Activated T-cell treated with anti-CD3 and anti-CD28 coated beads for 48 hours (primary cell): Measurements from ENCODE around the gene NRIP1.
"Not testable (repeated sequence)": the region's sequence is repeated elsewhere in the genome, so short reads cannot be mapped to it uniquely, and the experiment has no call there.

Experiments
- DNase-seq: peaks from one replicate; pipeline ENCODE4 v3.0.0-alpha.2; 2020; ENCODE audit warnings: low read depth

Gene NRIP1

DNA sequence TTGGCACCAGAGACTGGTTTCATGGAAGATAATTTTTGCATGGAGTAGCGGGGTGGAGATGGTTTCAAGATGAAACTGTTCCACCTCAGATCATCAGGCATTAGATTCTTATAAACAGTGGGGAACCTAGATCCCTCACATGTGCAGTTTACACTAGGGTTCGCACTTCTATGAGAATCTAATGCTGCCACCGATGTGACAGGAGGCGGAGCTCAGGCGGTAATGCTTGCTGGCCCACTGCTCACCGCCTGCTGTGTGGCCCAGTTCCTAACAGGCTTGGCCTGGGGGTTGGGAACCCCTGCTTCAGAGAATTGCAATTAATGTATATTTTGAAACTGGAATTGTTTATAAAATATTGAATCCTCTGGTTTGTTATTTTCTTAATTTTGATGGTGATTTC, 92.1 kb downstream of the NRIP1 start:
- DNase-seq, result no peak

DNA sequence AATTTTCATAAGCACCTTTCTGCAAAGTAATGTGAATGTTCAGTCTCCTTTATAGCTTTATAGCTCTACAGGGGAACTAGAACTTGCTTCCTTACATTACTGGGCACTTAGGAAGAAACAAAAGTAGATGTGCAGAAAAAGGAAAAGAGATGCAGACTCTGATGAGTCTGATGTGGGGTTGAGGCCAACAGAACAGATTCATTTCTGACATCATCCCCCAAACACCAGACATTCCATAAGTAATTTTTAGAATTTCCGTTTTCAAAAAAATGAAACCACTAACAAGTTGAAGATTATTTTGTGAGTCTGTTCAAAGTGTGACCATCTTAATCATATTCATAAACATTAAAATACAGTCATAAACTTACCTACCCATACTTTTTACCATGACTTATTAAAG, 96.0 kb downstream of the NRIP1 start:
- DNase-seq, result no peak

DNA sequence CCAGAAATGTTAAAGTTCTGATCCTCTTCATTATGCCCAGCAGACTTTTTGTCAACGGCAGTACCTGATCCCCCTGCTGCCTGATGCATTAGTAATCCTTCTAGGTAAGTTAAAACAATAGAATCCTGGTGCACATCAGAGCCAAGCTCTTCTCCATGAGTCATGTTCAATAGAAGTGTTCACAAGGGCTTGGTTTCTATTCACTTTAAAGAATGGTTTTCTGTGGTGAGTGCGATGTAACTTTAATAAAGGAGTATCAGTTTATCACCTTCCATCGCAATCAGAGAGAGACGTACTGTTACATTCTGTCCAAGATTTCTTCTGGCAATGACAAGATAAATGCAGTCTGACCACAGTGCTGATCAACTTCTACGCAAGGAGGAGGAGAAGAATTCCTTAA, 96.8 kb downstream of the NRIP1 start:
- DNase-seq, result no peak

DNA sequence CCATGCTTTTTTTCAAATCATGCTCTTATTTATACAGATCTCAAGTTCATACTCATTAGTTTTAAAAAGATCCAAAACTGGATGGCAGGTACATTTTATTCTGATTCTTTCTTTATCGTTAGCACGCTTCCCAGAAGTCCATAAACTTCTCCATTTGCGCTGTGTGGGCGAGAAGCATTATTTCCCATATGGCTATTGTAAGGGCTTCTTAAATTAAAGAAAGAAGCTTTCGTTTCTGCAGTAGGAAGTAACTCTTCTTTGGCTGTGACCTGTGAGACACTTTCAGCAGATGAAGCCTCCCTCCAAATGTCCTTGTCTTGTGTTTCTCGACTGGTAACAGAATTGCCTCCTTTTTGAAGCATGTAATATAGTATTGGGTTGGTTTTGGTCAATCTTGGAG, 100.2 kb downstream of the NRIP1 start:
- no peak for DNase-seq

DNA sequence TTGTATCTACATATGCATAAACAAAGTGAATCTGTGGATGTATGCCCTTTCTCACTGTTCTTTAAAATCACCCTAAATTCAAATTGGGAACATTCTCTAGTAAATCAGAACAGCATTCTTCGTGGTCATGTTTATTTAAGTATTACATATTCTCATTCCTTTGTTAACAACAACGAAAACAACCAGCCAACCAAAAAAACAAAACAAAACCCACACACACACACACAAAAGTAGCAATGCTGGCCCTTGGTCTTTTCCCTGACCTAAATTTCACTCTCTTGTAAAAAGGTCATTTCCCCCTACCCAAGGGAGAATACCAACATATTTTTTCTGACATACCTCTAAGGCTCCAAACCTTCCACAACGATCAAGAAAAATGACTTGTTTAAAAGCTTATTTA, 102.6 kb downstream of the NRIP1 start:
- no peak for DNase-seq

DNA sequence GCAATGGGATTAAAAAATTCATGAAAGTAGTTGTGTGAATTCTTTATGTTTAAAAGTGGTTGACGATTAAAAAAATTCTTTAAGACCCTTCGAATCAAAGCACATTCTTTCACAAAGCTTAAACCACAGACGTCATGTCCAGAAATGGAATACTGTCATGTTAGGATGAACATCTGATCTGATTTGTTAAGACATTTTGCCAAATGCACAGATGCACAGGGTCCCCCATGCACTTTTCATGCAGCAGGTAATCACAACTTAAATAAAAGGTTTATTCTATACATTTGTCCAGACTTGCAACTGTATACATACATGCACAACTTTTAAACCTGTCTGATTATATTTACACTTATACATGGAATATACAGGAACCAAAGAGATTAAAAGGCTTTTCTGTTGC, 103.3 kb downstream of the NRIP1 start:
- no peak for DNase-seq

DNA sequence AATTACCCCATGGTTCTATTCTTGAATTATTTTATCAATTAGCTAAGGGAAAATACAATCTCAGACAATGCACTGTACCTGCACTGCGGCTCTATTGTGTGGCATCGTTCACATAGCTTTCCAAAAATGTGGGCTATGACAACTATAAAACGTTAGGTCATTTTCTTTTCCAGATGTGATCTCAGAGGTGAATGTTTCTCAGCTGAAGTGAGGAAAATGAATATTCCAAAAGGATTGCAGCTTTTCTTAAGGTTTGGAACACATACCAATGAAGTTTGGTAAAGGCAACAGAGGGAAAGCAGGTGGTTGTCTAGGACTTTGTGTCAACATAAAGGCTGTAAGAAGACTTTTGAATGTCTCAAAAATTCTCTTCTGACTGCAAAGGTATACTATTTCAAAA, 105.5 kb downstream of the NRIP1 start:
- no peak for DNase-seq

DNA sequence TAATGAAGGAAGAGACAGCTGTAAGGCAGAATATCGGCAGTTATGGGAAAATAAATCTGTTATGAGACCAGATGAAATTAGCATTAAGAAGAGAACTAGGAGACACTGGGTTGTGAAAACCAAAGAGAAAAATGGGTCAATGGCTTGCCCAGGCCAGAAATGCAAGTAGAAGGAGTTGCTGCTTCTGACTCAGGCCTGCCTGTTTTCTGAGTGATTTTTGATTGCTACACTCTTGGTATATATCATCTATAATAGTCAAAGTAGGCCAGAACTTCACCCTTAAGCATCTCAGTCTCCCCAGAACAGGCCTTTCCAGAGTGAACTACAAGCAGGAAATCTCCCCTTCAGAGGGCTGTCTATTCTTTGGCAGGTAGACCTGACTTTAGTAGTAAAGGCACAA, 107.0 kb downstream of the NRIP1 start:
- no peak for DNase-seq

DNA sequence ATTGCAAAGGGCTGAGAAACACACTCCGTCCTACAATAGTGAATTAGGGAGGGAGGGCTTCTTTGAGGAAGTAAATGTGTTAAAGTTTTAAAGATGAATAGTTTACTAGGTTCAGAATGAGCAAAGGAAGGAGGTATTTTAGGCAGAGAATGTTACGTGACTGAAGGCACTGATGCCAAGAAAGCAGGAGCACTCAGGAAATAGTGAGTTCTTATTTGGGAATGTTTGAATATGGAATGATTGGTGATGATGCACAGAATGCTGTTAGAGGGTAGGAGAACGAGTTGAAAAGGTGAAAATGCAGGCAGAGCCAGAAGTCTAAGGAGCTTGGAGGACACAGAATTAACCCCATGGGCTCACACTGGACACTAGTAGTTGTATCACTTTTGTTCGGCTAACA, 108.0 kb downstream of the NRIP1 start:
- no peak for DNase-seq

DNA sequence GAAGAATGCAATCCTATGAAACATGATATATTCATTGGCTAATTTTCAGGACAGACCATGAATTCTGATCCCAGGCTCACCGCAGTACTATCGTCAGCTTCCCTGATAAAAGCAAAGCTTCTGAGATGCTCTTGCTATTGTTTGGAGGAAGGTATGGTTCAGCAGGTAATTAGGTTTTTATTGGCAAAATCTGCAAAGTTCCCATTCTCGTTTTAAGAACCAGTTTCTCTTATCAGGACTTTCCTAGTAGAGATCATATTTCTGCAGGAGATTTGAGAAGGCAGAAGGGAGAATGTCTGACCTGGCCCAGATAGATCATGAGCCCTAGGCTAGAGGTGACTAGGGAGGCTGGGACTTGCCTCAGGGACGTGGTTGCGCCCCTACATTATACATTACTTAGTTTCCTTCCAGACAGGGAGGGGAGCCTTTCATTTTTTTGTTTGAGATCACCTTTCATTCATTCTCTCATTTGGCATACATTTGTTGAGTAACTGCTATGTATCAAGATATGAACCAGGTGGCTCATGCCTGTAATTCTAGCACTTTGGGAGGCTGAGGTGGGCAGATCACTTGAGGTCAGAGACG, 108.8 kb downstream of the NRIP1 start:
- DNase-seq, result no peak

DNA sequence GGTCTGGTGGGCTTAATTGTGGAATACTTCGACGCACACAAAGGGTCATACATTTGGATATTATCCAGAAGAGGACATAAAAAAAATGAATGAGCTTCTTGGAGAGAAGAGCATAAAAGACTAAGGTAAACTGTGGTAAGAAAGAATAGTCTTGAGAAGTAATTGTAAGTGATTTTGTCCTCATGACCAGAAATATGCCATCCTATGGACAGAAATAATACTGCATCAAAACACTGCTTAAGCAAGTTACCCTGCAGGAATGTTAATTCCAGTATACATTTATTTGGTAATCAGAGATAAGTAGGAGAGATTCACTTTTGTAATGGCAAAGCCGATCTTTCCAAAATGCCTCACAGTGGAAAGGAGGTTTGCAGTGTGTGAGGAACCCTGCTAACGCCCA, 111.9 kb downstream of the NRIP1 start:
- DNase-seq, result no peak

DNA sequence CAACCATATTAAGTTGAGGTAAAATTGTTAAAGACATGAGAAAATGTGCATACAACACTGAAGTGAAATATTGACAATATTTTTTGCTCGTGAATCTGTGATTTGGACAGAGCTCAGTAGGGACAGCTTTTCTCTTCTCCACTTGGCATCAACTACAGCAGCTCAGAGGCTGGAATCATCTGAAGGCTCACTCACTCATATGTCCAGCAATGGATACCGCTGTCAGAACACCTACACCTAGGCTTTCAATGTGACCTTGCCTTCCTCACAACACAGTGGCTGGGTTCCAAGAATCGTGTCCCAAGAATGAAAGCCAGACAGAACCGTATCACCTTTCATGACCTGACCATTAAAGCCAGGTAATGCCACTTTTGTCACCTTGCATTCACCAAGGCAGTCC, 115.2 kb downstream of the NRIP1 start:
- no peak for DNase-seq

DNA sequence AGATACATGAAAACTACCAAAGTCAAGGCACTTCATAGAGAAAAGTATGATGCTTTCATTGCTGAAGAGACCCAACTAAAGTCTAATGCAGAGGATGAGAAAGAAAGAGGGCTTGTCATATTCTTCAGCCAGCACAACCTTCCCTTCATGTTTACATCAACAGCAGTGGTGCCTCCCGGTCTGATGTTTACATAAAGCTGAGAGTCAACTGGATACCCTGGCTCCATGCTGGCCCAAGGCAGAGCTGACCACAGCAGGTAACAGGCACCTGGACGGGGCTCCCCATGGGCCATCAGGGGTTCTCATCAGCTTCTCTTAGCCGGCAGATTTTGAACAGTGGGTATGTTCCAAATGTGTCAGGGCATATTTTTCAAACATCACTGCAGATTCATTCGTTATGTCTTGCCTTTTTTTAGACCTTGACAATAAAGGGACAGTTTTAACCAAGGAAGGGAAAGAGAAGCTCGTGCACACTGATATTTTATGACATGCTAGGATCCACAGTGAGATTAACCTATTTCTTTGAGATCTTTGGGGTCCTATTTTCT, 117.1 kb downstream of the NRIP1 start:
- no peak for DNase-seq

DNA sequence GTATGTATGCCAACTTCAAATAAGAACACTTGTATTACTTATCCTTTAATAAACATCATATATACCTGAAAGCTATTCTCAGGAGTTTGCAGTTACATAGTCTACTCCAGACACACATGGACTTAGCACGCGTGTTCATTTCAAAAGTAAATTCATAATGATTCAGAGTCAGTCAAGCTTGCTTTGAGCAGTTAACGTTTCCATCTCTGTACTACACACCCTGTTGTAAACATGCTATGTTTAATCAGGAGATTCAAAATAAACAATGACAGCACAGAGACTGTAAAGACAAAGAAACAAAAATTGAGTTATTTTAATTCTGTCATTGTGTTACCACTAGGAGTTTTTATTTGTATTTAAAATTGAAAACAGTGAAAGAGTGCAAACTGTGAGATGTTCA, 119.6 kb downstream of the NRIP1 start:
- DNase-seq, result no peak

DNA sequence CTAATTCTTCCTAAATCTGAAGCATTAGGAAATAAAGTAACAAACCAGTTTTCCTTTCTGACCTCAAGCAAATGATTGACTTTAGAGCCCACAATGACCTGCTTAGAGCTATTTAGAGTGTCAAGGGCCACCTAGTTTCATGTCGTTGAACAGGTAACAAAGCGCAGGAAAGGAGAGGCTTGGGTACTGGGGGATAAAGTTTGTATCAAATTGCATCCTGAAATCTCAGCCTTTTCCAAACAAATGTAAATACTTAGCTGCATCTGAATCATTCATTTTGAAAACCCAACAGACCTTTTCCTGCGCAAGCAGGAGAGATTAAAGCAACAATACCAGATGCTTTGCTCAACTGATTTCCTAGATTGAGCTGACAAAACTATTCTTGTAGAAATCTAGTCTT, 121.2 kb downstream of the NRIP1 start:
- DNase-seq, result no peak

DNA sequence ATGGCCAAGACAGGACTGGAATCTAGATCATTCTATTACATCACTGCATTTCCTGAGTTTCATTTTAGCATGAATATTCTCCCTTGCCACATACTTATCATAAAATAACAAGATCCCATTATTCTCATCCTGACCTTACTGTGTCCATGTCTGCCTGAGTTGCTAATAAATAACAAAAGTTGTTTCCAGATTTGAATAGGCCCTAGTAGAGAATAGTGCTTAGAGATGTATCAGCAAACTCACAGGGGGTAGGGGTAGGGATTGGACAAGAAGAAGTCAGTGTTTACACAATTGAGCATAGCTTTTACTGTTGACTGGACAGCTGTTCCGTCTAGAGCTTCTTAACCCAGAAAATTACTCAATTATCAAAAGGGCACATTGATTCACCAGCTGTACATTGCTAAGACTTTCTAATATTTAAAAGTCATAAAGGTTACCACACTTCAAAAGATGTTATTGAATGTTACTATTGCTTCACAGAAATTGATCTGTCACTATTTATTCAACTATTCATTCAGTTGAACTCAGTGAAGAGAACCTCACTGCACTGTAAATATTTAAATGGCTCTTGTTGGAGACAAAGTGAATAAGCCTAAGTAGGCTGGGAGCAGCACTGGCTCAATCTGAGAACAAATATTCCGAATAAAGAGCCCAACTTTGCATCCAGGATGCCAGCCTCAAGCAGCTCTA, 121.9 kb downstream of the NRIP1 start:
- no peak for DNase-seq

DNA sequence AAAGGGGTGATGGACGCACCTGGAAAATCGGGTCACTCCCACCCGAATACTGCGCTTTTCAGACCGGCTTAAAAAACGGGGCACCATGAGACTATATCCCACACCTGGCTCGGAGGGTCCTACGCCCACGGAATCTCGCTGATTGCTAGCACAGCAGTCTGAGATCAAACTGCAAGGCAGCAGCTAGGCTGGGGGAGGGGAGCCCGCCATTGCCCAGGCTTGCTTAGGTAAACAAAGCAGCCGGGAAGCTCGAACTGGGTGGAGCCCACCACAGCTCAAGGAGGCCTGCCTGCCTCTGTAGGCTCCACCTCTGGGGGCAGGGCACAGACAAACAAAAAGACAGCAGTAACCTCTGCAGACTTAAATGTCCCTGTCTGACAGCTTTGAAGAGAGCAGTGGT, 137.5 kb downstream of the NRIP1 start:
- not testable (repeated sequence) for DNase-seq

DNA sequence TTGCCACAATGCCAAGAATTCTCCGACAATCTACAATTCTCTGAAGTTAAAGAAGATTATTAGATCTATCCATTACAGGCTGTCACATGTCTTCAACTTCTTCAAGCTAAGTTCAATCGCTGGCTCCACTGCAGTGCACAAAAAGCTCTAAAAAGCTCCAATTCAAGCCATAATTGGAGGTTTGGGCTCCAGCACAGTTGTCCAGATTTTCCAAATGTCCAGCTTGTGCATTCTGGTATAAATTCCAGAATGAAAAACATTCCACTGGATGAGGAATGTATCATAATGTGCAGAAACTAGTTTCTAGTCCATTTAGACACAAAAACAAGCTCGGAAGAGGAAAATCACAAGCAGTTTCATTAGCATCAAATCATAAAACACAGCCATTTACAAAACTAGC, 138.6 kb downstream of the NRIP1 start:
- no peak for DNase-seq

DNA sequence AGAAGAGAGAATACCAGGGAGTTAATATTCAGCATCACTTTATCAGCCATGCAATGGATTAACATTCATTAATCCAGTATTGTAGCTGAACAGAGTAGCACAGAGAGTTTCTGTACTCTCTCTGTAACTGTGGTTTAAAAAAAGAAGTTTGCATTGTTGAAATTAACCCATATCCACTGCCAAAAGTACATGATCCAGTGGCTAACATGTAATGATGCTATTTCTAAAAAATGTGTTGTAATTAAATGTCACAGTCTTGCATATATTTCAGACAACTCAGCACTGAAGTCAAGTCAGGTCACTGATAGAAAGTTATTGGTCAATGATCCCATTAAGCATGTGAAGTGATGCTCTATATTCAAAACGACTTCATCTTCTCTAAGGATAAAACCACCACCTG, 141.3 kb downstream of the NRIP1 start:
- DNase-seq, result no peak

DNA sequence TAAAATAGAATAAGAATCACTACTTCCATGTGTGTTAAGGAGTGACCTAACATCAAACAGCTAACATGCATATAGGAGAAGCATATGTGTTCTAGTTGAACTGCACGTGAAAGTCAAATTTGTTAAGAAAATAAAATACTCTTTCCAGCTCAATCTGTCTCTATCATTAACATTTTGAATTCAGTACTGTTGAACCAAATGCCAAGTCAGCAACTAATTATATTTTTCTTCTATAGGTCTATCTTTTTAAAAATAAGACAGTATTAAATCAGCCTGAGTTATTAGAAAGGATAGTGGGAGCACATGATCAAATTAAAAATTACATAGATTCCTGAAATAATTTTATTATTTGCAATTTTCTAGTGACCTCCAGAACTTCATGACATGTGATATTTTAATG, 141.8 kb downstream of the NRIP1 start:
- DNase-seq, result no peak

DNA sequence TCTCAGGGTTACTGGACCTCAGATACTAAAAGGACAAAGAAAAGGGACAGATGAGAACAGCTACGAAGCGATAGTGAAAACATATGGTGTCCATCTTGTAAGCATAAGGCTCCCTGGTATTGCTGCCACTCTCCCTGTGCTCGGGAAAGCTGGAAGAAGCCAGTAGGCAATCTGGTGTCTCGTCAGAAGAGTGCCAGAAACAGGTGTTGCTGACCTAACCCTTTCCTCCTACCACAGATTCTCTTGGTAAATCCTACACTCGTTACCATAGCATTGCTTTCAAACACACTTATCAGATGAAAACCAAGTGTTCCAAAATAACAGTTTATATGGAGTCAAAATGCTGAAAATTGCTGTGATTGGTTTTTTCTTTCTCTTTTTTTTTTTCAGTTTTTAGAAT, 146.3 kb downstream of the NRIP1 start:
- no peak for DNase-seq

DNA sequence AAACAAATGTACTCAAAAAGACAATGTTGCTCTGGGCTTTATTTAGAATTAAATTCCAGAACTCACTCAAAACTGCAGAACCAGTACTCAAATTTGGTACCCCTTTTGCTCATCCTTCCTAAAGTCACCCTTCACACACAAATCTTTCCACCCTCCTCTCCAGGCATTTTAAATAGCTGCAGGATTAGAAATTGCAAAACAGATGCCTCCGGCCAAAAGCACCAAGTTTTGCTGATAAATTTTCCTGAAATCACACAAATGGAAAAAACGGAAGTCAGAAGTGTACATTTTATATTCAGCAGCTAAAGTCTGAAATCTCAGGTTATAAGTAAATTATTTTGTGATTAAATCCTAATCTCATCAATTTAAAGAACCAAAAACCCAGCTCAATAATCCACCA, 147.0 kb downstream of the NRIP1 start:
- no peak for DNase-seq

DNA sequence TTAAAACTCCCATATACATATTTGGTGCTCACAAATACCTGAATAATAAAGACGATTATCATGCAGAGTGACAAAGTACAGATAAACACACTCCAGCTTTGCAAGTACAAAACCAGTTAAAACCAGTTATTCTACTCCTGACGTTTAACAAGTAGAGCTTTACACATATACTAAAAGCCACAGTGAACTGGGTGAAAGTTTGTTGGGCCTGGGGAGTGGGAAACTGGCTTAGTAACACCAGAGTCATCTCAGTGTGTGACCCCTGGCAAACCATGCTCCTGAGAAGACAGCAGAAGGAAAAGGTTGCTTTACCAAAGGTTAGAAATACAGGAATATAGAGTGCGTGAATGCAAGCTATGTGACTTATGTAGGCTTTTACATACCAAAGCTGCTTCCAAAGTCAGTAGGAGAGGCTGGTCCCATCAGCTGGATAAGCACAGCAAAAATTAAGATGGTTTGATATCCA, 148.1 kb downstream of the NRIP1 start:
- no peak for DNase-seq

DNA sequence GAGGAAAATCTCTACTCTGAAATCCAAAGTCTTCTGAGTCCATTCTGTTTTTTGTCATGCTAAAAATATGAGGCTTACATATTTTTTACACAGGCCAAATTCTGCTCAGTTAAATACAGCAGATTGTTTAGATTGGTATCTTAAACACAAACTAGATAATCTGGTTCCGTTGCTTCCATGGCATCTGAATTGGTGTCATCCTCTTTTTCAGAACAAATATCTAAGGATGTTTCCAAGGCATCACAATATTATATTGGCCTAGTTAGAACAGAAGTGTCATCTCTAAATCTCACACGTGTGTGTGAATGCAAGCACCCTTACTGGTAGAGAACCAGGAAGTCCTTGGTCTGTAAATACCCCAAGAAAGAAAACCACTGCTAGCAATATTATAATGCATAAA, 151.2 kb downstream of the NRIP1 start:
- no peak for DNase-seq
